Osteocyte (in vitro differentiated cells): ENCODE results near the gene SERPINE1. TPM values are rescaled to one million over a fixed set of nuclear protein-coding genes. Genes with fewer than 3 reads are reported as not detected.
"Not testable (repeated sequence)": the region's sequence is repeated elsewhere in the genome, so short reads cannot be mapped to it uniquely, and the experiment has no call there.

Experiments
- DNase-seq: peaks from one replicate; pipeline ENCODE4 v3.0.0; 2021; ENCODE audit warnings: mixed read lengths; ENCODE audit not compliant: unreplicated experiment; ENCODE audit errors: extremely low spot score
- H3K27ac Mint-ChIP-seq: one replicate; pipeline ENCODE4 v1.8.0; 2021; ENCODE audit warnings: mild to moderate bottlenecking, mixed read lengths; ENCODE audit not compliant: unreplicated experiment
- H3K27me3 Mint-ChIP-seq: one replicate; pipeline ENCODE4 v1.8.0; 2021; ENCODE audit warnings: mixed read lengths; ENCODE audit not compliant: unreplicated experiment
- H3K36me3 Mint-ChIP-seq: one replicate; pipeline ENCODE4 v1.8.0; 2021; ENCODE audit warnings: mixed read lengths; ENCODE audit not compliant: unreplicated experiment
- H3K4me1 Mint-ChIP-seq: one replicate; pipeline ENCODE4 v1.8.0; 2021; ENCODE audit warnings: mixed read lengths; ENCODE audit not compliant: unreplicated experiment
- H3K4me3 Mint-ChIP-seq: one replicate; pipeline ENCODE4 v1.8.0; 2021; ENCODE audit warnings: mild to moderate bottlenecking, moderate library complexity, mixed read lengths; ENCODE audit not compliant: unreplicated experiment
- H3K9me3 Mint-ChIP-seq: one replicate; pipeline ENCODE4 v1.8.0; 2021; ENCODE audit warnings: mixed read lengths; ENCODE audit not compliant: unreplicated experiment
- CTCF ChIP-seq: fragments of 200-600 bp; sonication (generic); IDR thresholded peaks from 2 replicates; pipeline ENCODE4 v1.5.0; 2021; ENCODE audit warnings: antibody characterized with exemption, mild to moderate bottlenecking, moderate library complexity
- total RNA-seq: library from RNA; stranded (reverse); gene quantifications from 2 replicates; pipeline ENCODE4 v1.2.1, GENCODE V29; 2021

Gene SERPINE1
- total RNA-seq, 1 donor from 2014 or later, result 328 TPM

DNA sequence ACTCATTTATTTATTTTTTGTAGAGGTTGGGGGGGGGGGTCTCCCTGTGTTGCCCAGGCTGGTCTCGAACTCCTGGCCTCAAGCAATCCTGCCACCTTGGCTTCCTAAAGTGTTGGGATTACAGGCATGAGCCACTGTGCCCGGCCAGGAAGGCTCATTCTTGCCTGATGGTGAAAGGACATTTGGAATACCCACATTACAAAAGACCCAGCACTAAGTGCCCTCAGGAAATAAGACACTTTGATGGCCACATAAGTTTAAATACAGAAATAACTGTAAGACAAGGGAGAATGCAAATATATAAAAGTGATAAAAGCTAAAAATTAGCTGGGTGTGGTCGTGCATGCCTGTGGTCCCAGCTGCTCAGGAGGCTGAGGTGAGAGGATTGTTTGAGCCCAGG is 8.0 kb upstream of the SERPINE1 start:
- H3K27ac Mint-ChIP-seq, result peak overlapping the region; percentile 92
- H3K27me3 Mint-ChIP-seq, result no peaks in the 10 kb centered on the region
- no peak for TF ChIP-seq CTCF
- no peak overlapping the region for H3K4me3 Mint-ChIP-seq
- H3K36me3 Mint-ChIP-seq, result no peaks in the 10 kb centered on the region
- DNase-seq, result no peak
- H3K9me3 Mint-ChIP-seq, result no peaks in the 10 kb centered on the region
- peaks cover 73% of the 10 kb centered on the region for H3K4me1 Mint-ChIP-seq

- peaks cover 72% of the 10 kb centered on the region for H3K4me1 Mint-ChIP-seq
- no peak for DNase-seq
- TF ChIP-seq CTCF, result no peak
- H3K4me3 Mint-ChIP-seq, result no peak overlapping the region
- H3K27me3 Mint-ChIP-seq, result no peaks in the 10 kb centered on the region
- peak overlapping the region; percentile 92 for H3K27ac Mint-ChIP-seq
- no peaks in the 10 kb centered on the region for H3K9me3 Mint-ChIP-seq
- no peaks in the 10 kb centered on the region for H3K36me3 Mint-ChIP-seq
Measured at GRCh38 chr7:101119876-101120275, 7.0 kb upstream of the SERPINE1 start.

GRCh38 chr7:101120315-101120714 is 6.6 kb upstream of the SERPINE1 start:
- Mint-ChIP-seq H3K27ac (peak overlapping the region; percentile 92), H3K27me3 (no peaks in the 10 kb centered on the region), H3K4me1 (peaks cover 77% of the 10 kb centered on the region), H3K9me3 (no peaks in the 10 kb centered on the region), H3K36me3 (no peaks in the 10 kb centered on the region), H3K4me3 (no peak overlapping the region)
- TF ChIP-seq CTCF, result no peak
- DNase-seq, result no peak

DNA sequence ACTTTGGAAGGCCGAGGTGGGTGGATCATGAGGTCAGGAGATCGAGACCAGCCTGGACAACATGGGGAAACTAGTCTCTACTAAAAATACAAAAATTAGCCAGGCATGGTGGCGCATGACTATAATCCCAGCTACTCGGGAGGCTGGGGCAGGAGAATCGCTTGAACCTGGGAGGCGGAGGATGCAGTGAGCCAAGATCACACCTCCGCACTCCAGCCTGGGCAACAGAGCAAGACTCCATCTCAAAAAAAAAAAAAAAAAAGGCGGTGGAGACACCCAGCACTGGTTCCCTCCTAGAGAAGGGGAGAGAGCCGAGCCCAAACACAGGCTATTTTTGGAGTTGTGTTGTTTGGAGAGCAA is 5.3 kb upstream of the SERPINE1 start:
- H3K27me3 Mint-ChIP-seq, H3K36me3 Mint-ChIP-seq, H3K9me3 Mint-ChIP-seq, H3K4me3 Mint-ChIP-seq, DNase-seq: not testable (repeated sequence)
- Mint-ChIP-seq H3K4me1 (peaks cover 83% of the 10 kb centered on the region), H3K27ac (peak overlapping the region; percentile 100)

- Mint-ChIP-seq H3K4me1 (peaks cover 84% of the 10 kb centered on the region), H3K27me3 (no peaks in the 10 kb centered on the region), H3K27ac (peak overlapping the region; percentile 100), H3K9me3 (no peaks in the 10 kb centered on the region), H3K36me3 (peaks cover 3% of the 10 kb centered on the region), H3K4me3 (peak overlapping the region; percentile 79)
- TF ChIP-seq CTCF, result no peak
- DNase-seq, result peak; percentile 94
Measured at GRCh38 chr7:101121991-101122932, 4.6 kb upstream of the SERPINE1 start.
